Superior temporal gyrus (tissue), 1 donor: ENCODE data around the gene TUSC2.
"Not testable (repeated sequence)": the region's sequence is repeated elsewhere in the genome, so short reads cannot be mapped to it uniquely, and the experiment has no call there.

Experiments used
- DNase-seq: peaks from one replicate; pipeline ENCODE4 v3.0.0-alpha.2; 2016; ENCODE audit errors: extremely low spot score

TUSC2 gene

GRCh38 chr3:50294492-50295403, 33.3 kb downstream of the TUSC2 start:
- DNase-seq = no peak

- DNase-seq = no peak
Measured at GRCh38 chr3:50294089-50294488, 33.9 kb downstream of the TUSC2 start.

- DNase-seq = no peak
Measured at GRCh38 chr3:50293079-50293801, 34.8 kb downstream of the TUSC2 start.

- peak; percentile 98 for DNase-seq
Measured at GRCh38 chr3:50292159-50293078, 35.6 kb downstream of the TUSC2 start, which contains the start of gene IFRD2. Gene IFRD2 (minus strand): TSS chr3:50292429. CDS start chr3:50292274, 155 bp downstream.

- DNase-seq = no peak
Measured at GRCh38 chr3:50290161-50290641, 37.8 kb downstream of the TUSC2 start.

GRCh38 chr3:50289130-50289529, 38.9 kb downstream of the TUSC2 start:
- no peak for DNase-seq

GRCh38 chr3:50288387-50289007, 39.5 kb downstream of the TUSC2 start:
- no peak for DNase-seq

GRCh38 chr3:50287262-50287661, 40.8 kb downstream of the TUSC2 start:
- no peak for DNase-seq

- DNase-seq = no peak
Measured at GRCh38 chr3:50286322-50287227, 41.4 kb downstream of the TUSC2 start.

GRCh38 chr3:50284121-50284520, 43.9 kb downstream of the TUSC2 start:
- not testable (repeated sequence) for DNase-seq

- no peak for DNase-seq
Measured at GRCh38 chr3:50279255-50280016, 48.6 kb downstream of the TUSC2 start.

- DNase-seq = peak; percentile 26
Measured at GRCh38 chr3:50278880-50279224, 49.2 kb downstream of the TUSC2 start, which contains the start of gene LSMEM2. Gene LSMEM2 (plus strand): TSS chr3:50279087. CDS start chr3:50279114, 27 bp downstream.

GRCh38 chr3:50278123-50278879, 49.7 kb downstream of the TUSC2 start:
- peak; percentile 71 for DNase-seq

- no peak for DNase-seq
Measured at GRCh38 chr3:50276762-50277101, 51.3 kb downstream of the TUSC2 start.

GRCh38 chr3:50275996-50276761, 51.8 kb downstream of the TUSC2 start:
- no peak for DNase-seq

- no peak for DNase-seq
Measured at GRCh38 chr3:50275141-50275995, 52.7 kb downstream of the TUSC2 start.
